GM19372 (cell line): Measurements from ENCODE around the gene LSM2.
"Not testable (repeated sequence)": the region's sequence is repeated elsewhere in the genome, so short reads cannot be mapped to it uniquely, and the experiment has no call there.

Experiments used
- ATAC-seq: cut with Tn5 transposase; IDR thresholded peaks from one replicate; pipeline ENCODE4 v1.9.1; 2021; ENCODE audit warnings: mild to moderate bottlenecking, low read depth, moderate library complexity; ENCODE audit not compliant: unreplicated experiment

The LSM2 gene

GRCh38 chr6:31827286-31828079 is 20.7 kb upstream of the LSM2 start, which contains the start of gene HSPA1B:
Gene HSPA1B (plus strand): TSS chr6:31827738. CDS start chr6:31827951, 213 bp downstream.
- ATAC-seq, result peak; percentile 63

DNA sequence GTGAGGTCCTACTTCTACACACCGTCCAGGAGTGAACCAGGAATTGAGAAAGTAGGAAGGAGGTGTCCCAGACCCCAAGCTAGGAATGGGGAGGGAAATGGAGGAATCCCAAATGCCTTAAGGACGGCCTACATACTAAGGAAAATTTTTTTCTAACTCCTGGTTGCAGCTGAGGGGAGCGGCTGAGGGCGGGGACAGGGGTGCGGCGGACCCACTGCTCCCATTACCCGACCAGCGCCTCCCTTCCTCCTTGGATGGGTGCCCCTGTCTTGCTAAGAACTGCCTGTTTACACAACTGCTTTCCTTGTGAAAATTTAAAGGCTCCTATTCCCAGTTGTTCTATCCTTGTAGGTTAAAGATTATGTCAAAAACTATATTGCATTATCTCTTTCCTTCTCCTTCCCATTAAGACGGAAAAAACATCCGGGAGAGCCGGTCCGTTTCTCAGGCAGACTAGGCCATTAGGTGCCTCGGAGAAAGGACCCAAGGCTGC is 20.1 kb upstream of the LSM2 start:
- ATAC-seq, result no peak

GRCh38 chr6:31825553-31825952 is 18.8 kb upstream of the LSM2 start:
- no peak for ATAC-seq

- ATAC-seq, result not testable (repeated sequence)
Observed at GRCh38 chr6:31823592-31824196, 16.9 kb upstream of the LSM2 start.

- ATAC-seq, result no peak
Observed at GRCh38 chr6:31822036-31822821, 15.5 kb upstream of the LSM2 start.

DNA sequence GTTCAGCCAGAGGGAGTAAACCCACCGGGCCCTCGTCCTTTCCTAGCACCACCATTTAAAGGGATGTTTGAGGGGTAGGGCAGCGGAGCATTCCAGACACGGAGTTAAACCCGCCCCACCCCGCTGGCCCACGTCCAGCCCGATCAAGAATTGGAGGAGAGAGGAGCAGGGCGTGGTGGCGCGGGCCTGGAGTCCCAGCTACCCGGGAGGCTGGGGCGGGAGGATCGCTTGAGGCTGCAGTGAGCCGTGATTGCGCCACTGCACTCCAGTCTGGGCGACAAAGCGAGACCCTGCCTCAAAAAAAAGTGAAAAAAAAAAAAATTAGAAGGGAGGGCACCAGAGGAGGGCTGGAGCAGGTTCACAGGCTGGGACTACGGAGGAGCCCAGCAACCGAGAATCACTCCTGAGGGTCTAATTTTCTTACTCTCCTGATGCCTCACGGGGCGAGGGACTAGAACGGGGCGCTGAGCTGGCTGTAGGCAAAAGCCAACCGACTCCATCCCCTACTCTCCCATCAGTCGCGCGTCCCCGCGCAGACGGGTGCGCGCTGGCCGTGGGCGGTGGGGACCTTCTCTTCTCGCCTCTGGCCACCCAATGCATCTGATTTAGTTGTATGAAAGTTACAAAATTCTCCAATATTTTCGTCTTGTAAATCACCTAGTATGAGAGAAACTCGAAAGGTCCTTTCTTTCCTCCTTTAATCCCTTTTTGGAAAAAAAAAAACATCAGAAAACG is 14.7 kb upstream of the LSM2 start:
- no peak for ATAC-seq

- ATAC-seq, result not testable (repeated sequence)
Observed at GRCh38 chr6:31820399-31820798, 13.6 kb upstream of the LSM2 start.

DNA sequence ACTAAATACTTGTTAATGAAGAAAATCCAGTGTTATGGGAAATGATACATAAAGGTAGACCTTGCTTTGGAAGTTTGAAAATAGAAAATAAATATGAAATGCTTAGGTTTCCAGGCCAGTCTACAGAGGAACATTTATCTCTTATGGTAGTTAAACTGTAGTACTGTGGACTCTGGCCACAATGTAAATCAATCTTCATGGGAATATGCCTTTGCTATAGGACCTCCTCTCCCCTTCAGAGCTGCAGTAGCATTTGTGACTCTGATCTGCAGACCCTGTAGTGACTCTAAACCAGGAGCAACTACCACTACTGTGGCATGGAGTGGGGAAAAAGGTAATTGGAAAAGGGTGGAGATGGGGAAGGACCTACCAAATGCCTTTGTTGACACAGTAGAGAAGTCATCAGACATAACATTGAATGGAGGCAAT is 13.1 kb upstream of the LSM2 start:
- no peak for ATAC-seq

DNA sequence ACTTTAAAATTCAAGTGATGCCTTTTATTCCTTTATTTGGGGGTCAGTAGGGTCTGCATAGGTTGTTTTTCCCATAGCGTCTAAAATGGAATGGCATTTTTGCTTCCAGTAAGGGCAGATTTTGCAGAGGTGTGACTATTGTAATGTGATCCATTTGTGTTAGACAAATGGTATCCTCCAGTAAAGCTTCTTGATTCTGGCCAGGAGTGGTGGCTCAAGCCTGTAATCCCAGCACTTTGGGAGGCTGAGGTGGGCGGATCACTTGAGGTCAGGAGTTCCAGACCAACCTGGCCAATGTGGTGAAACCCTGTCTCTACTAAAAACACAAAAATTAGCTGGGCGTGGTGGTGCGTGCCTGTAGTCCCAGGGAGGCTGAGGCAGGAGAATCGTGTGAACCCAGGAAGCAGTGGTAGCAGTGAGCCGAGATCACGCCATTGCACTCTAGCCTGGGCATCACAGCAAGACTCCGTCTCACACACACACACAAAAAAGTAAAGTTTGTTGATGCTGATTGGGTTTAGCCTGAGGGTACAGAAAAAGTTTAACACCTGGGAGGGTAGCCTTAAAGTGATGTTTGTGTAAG is 11.3 kb upstream of the LSM2 start:
- ATAC-seq, result not testable (repeated sequence)

DNA sequence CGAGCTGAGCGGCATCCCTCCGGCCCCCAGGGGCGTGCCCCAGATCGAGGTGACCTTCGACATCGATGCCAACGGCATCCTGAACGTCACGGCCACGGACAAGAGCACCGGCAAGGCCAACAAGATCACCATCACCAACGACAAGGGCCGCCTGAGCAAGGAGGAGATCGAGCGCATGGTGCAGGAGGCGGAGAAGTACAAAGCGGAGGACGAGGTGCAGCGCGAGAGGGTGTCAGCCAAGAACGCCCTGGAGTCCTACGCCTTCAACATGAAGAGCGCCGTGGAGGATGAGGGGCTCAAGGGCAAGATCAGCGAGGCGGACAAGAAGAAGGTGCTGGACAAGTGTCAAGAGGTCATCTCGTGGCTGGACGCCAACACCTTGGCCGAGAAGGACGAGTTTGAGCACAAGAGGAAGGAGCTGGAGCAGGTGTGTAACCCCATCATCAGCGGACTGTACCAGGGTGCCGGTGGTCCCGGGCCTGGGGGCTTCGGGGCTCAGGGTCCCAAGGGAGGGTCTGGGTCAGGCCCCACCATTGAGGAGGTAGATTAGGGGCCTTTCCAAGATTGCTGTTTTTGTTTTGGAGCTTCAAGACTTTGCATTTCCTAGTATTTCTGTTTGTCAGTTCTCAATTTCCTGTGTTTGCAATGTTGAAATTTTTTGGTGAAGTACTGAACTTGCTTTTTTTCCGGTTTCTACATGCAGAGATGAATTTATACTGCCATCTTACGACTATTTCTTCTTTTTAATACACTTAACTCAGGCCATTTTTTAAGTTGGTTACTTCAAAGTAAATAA is 10.6 kb upstream of the LSM2 start:
- ATAC-seq, result not testable (repeated sequence)

DNA sequence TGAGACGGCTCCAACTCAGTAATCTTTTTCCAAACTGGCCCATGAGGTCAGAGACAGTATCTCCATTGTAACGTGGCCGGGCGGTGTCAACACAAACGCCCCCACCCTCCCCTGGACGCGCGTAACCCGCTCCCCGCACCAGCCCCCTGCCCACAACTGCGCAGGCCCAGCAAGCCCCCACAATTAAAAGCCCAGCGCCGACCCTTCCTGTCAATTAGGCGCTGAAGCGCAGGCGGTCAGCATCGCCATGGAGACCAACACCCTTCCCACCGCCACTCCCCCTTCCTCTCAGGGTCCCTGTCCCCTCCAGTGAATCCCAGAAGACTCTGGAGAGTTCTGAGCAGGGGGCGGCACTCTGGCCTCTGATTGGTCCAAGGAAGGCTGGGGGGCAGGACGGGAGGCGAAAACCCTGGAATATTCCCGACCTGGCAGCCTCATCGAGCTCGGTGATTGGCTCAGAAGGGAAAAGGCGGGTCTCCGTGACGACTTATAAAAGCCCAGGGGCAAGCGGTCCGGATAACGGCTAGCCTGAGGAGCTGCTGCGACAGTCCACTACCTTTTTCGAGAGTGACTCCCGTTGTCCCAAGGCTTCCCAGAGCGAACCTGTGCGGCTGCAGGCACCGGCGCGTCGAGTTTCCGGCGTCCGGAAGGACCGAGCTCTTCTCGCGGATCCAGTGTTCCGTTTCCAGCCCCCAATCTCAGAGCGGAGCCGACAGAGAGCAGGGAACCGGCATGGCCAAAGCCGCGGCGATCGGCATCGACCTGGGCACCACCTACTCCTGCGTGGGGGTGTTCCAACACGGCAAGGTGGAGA is 8.5 kb upstream of the LSM2 start, which contains the start of the genes HSPA1A and HSPA1L:
Gene HSPA1A (plus strand): TSS at position 519 of the 814 bp plus-strand sequence. CDS start 214 bp downstream, at position 733.
Gene HSPA1L (minus strand): TSS at position 259 of the 814 bp plus-strand sequence. CDS start 3,311 bp downstream, outside the sequence.
- ATAC-seq, result no peak

DNA sequence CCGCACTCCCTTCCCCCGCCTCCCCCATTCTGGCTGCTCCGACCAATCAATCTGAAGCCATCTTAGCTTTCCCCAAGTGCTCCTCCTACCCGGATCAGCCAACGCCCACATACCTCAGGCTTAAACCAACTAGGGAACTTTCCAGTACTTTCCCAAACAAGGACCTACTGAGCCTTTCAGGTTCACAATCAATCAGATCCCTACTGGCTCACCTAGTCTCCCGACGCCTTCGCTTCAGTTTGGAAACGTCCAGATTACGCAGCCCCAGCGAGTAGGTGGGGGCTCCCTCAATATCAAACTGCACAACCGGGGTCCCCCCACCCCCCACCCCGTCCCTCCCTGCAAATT is 7.9 kb upstream of the LSM2 start:
- no peak for ATAC-seq

GRCh38 chr6:31813465-31813849 is 6.7 kb upstream of the LSM2 start:
- no peak for ATAC-seq

- no peak for ATAC-seq
Observed at GRCh38 chr6:31811645-31812044, 4.9 kb upstream of the LSM2 start.

DNA sequence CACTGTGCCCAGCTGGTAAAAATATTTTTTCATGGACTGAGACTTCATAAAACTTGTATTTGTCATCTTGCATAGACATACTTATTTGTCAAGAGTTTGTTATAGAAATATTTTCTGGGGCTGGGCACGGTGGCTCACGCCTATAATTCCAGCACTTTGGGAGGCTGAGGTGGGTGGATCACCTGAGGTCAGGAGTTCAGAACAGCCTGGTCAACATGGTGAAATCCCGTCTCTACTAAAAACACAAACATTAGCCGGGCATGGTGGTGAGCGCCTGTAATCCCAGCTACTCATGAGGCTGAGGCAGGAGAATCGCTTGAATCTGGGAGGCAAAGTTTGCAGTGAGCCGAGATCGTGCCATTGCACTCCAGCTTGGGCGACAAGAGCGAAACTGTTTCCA is 1.8 kb upstream of the LSM2 start:
- ATAC-seq, result not testable (repeated sequence)

DNA sequence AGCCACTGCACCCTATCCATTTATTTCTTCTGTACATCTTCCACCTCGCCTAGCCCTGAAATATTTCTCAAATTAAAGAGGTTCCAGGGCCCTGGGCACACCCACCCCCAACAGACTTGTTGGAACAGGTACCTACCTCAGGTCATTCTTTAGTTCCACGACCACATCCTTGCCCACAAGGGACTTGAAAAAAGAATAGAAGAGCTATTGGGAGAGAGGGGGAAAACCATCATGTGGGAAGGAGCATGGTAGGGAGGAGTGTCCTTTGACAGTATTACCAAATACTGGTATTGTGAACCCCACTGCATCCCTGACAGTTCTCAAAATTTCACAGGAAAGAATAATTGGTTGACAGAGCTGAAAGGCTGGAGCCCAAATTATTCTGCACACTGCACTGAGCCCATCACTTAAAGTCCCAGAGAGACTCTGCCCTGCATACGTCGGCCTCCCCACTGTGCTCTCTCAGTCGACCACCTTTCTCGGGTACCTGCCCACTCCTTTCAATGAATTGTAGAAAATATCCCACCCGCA is 762 bp downstream of the LSM2 start:
- ATAC-seq, result no peak

DNA sequence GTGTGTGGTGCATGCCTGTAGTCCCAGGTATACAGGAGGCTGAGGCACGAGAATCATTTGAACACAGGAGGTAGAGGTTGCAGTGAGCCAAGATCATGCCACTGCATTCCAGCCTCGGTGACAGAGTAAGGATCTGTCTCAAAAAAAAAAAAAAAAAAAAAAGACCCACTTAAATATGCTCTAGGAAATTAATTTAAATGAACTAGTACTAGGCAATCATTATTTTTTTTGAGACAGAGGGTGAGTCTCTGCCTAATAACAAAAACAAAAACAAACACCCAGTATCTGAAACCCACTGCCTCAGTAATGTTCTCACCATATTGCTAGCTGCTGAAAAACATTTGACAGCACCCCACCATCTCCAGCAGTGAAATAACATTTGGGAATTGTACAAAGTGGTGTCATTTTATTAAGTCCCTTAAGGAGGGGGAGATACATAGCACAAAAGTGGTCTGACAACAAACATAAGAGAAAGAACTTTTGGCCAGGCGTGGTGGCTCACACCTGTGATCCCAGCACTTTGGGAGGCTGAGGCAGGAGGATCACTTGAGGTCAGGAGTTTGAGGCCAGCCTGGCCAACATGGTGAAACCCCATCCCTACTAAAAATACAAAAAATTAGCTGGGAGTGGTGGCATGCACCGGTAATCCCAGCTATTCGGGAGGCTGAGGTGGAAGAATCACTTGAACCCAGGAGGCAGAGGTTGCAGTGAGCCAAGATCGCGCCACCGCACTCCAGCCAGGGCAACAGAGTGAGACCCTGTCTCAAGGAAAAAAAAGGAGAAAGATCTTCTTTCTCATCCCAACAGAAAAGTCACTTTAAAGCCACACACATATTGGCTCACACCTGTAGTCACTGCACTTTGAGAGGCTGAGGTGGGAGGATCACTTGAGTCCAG is 5.5 kb downstream of the LSM2 start:
- ATAC-seq, result not testable (repeated sequence)
